ENCODE data around the gene ALOX12. TPM values are rescaled to one million over a fixed set of nuclear protein-coding genes. Genes with fewer than 3 reads are reported as not detected.

ALOX12 gene
- total RNA-seq, 1 experiment from 2014 or later: not detected

GRCh38 chr17:7021993-7022778, 26.3 kb downstream of the ALOX12 start:
- peak; percentile 58 for DNase-seq (ENCODE audit: low read depth)

GRCh38 chr17:7022781-7023571, 27.1 kb downstream of the ALOX12 start, which contains the start of gene BCL6B:
TSS of gene BCL6B (plus strand) at chr17:7023050. CDS start at chr17:7023672, 622 bp downstream.
- no peak for DNase-seq (ENCODE audit: low read depth)

GRCh38 chr17:7023576-7024401, 27.9 kb downstream of the ALOX12 start:
- DNase-seq (ENCODE audit: low read depth): peak; percentile 75

GRCh38 chr17:7024402-7024785, 28.5 kb downstream of the ALOX12 start:
- DNase-seq (ENCODE audit: low read depth): no peak

- no peak for DNase-seq (ENCODE audit: low read depth)
Observed at GRCh38 chr17:7025245-7025644, 29.4 kb downstream of the ALOX12 start.

- no peak for DNase-seq (ENCODE audit: low read depth)
Observed at GRCh38 chr17:7026471-7027115, 30.7 kb downstream of the ALOX12 start.

GRCh38 chr17:7027335-7027734, 31.5 kb downstream of the ALOX12 start:
- DNase-seq (ENCODE audit: low read depth): no peak

GRCh38 chr17:7029096-7029495, 33.2 kb downstream of the ALOX12 start:
- DNase-seq (ENCODE audit: low read depth): no peak

- no peak for DNase-seq (ENCODE audit: low read depth)
Observed at GRCh38 chr17:7029659-7030058, 33.8 kb downstream of the ALOX12 start.

- DNase-seq (ENCODE audit: low read depth): no peak
Observed at GRCh38 chr17:7034955-7035590, 39.2 kb downstream of the ALOX12 start.

- DNase-seq (ENCODE audit: low read depth): peak; percentile 92
Observed at GRCh38 chr17:7035591-7036368, 39.9 kb downstream of the ALOX12 start, which contains the start of gene SLC16A13. TSS of gene SLC16A13 (plus strand) at chr17:7036015. CDS start at chr17:7036383, 368 bp downstream.

GRCh38 chr17:7038025-7038862, 42.4 kb downstream of the ALOX12 start:
- no peak for DNase-seq (ENCODE audit: low read depth)

- no peak for DNase-seq (ENCODE audit: low read depth)
Observed at GRCh38 chr17:7039832-7040231, 44.0 kb downstream of the ALOX12 start.

GRCh38 chr17:7041607-7042500, 46.0 kb downstream of the ALOX12 start:
- no peak for DNase-seq (ENCODE audit: low read depth)

GRCh38 chr17:7042501-7043181, 46.8 kb downstream of the ALOX12 start:
- no peak for DNase-seq (ENCODE audit: low read depth)

- DNase-seq (ENCODE audit: low read depth): no peak
Observed at GRCh38 chr17:7043182-7043496, 47.3 kb downstream of the ALOX12 start.

- DNase-seq (ENCODE audit: low read depth): no peak
Observed at GRCh38 chr17:7043497-7044198, 47.8 kb downstream of the ALOX12 start, which contains the start of gene SLC16A11. TSS of gene SLC16A11 (minus strand) at chr17:7044092. CDS start at chr17:7043513, 579 bp downstream.
